Omental fat pad (tissue), 4 donors: ENCODE results near the gene PHF3. TPM values are rescaled to one million over a fixed set of nuclear protein-coding genes. Genes with fewer than 3 reads are reported as not detected.
"Not testable (repeated sequence)": the region's sequence is repeated elsewhere in the genome, so short reads cannot be mapped to it uniquely, and the experiment has no call there.

ENCODE experiments used
- ATAC-seq: fragments of 150-250 bp; one replicate; pipeline ENCODE4 v1.9.1; 2016; ENCODE audit warnings: mild to moderate bottlenecking, moderate library complexity; ENCODE audit not compliant: low FRiP score
- DNase-seq: peaks from one replicate; pipeline ENCODE4 v3.0.0-alpha.2; 2019; ENCODE audit warnings: low spot score
- total RNA-seq, 4 donors: library from RNA; depleted of rRNA; stranded (reverse); fragments of >200 nt; gene quantifications; one replicate each; pipeline ENCODE4 v1.1.0, GENCODE V29; 2016
- TF ChIP-seq, protein P1 (sequence below), 3 donors: fragments of 450-650 bp; IDR thresholded peaks; one replicate each; pipeline ENCODE4 v1.5.1; 2016 to 2017; ENCODE audit warnings: antibody characterized with exemption in 3 of 3, mild to moderate bottlenecking in 3 of 3, moderate library complexity in 2 of 3

Gene PHF3
- total RNA-seq, 4 donors from 2014 or later, result 37.7 to 68.9 (median 58.4) TPM

DNA sequence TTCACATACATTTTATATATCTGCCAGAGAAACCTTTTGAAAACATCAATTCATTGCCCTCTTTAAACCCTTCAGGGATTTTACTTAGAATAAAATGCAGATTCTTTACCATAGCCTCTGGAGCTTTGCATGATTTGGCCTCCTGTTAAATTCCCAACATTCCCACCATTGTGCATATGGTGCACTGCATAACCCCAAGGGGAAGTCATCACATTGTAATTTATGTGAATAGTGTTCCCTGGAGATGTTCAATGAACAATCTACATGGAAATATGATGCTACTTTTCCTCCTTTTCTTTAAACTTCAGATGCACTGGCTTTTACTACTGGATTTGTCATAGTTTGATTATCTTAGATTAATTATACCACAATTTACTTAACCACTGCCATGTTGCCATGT lies 94.7 kb downstream of the PHF3 start:
- TF ChIP-seq, protein P1, sequence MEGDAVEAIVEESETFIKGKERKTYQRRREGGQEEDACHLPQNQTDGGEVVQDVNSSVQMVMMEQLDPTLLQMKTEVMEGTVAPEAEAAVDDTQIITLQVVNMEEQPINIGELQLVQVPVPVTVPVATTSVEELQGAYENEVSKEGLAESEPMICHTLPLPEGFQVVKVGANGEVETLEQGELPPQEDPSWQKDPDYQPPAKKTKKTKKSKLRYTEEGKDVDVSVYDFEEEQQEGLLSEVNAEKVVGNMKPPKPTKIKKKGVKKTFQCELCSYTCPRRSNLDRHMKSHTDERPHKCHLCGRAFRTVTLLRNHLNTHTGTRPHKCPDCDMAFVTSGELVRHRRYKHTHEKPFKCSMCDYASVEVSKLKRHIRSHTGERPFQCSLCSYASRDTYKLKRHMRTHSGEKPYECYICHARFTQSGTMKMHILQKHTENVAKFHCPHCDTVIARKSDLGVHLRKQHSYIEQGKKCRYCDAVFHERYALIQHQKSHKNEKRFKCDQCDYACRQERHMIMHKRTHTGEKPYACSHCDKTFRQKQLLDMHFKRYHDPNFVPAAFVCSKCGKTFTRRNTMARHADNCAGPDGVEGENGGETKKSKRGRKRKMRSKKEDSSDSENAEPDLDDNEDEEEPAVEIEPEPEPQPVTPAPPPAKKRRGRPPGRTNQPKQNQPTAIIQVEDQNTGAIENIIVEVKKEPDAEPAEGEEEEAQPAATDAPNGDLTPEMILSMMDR (IDR thresholded peaks at IDR 0.05), result no peak
- DNase-seq (no peak), ATAC-seq (no peak)

DNA sequence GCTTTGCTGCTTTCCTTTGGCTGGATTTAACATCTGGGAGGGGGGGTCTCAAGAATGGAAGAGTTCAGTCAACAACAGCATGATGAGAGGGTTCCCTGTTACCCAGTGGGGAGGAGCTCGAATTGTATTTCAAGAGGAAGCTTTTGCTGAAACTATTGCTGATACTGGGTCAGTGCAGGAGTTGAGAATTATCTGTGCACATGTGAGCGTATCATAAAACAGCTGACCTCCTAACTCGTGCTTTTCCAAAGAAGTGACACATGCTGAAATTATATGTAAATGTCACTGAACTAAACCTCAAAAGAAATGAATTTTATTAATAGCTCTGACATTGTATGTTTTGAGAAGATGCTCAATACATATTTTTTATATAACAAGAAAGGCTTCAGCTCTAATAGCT lies 96.3 kb downstream of the PHF3 start:
- TF ChIP-seq, protein P1 (IDR thresholded peaks at IDR 0.05), result no peak
- no peak for DNase-seq
- ATAC-seq, result no peak

DNA sequence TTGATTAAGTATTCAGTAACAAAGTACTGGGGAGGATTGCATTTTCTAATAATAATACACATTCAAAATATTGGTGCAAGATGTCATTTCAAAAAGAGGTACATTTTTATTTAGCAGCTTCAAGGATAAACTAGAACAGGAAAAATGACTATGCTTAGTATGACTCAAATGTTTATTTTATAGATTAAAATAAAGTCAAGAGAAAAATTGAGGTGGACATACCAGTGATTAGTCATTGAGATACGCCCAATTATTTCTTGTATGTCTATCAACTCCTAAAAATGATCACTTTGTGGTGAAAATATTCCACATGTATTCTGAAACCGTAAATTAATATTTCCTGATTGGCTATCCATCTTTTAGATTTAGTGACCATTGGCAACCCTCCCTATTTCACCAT lies 96.7 kb downstream of the PHF3 start:
- DNase-seq (no peak), ATAC-seq (no peak)
- TF ChIP-seq, protein P1 (IDR thresholded peaks at IDR 0.05), result no peak

DNA sequence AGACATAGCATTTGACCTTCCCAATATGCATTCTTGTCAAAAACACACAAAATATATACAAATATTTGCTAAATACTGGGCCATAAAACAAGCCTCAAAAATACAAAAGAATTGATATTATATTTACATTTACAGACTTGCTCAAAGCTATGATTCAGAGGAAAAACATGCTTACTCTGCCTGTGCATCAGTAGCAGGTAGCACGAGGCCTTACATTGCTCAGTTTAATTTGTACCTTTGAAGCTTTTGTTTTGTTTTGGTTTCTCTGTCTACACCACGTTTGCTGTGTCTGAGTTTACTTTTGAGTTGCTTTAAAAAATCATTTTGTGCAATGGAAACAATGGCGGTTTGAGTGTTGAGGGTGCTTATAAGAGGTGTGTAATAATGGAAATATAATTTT lies 99.3 kb downstream of the PHF3 start:
- no peak for DNase-seq
- no peak for ATAC-seq
- TF ChIP-seq, protein P1 (IDR thresholded peaks at IDR 0.05), result no peak

DNA sequence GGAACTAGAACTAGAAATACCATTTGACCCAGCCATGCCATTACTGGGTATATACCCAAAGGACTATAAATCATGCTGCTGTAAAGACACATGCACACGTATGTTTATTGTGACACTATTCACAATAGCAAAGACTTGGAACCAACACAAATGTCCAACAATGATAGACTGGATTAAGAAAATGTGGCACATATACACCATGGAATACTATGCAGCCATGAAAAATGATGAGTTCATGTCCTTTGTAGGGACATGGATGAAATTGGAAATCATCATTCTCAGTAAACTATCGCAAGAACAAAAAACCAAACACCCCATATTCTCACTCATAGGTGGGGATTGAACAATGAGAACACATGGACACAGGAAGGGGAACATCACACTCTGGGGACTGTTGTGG lies 102.6 kb downstream of the PHF3 start:
- not testable (repeated sequence) for ATAC-seq, DNase-seq

DNA sequence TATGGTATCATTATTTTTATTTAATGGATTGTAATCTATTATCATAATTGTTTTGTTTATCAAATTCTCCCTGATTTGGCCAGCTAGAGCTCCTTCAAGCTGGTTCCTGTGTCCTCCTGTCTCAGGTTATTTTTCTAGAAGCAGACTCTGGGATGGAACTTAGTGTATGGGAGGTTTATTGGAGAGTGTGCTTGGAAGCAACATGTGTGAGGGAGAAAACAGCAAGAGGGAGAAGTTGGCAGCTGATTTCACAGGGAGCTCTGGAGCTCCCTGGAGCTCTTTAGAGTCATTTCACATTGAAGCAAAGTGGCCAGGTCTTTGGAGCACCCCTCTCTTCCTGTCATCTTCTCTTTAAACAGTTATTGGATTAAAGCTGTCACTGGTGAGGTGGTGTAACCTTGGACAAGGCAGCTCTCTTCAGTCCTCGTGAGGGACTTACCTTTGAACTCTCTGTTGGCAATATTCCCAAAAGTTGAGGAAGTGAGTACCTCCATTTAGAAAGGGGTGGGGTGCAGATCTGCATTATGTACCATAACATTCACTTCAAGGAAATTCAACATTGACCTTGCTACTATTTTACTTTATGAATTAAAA lies 103.6 kb downstream of the PHF3 start:
- TF ChIP-seq, protein P1 (IDR thresholded peaks at IDR 0.05), result no peak
- DNase-seq (no peak), ATAC-seq (no peak)

DNA sequence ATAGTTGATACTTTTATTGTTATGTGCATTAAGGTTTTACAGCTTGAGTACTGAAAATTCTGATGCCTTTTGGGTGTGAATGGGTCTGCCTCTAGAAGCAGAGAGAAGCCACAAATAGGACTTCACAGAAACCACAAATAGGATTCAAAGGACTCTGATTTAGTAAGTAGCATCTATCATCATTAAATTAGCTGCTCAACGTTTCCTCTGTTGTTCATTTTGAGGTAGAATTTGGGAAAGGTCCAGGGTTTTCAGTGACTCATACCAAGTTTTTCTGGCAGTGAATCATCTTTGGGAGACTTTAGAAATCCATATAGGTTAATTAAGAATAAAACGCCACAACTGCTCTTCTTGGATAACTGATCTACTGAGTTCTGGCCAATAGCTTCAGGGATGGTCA lies 105.1 kb downstream of the PHF3 start:
- TF ChIP-seq, protein P1 (IDR thresholded peaks at IDR 0.05), result no peak
- DNase-seq, result no peak
- ATAC-seq, result peak; percentile 68
